HL-60 (cell line): ENCODE results near the gene CER1.

Experiments used
- DNase-seq, 2 experiments: peaks; one replicate each; pipeline ENCODE4 v3.0.0-alpha.2; 2010 to 2020; ENCODE audit warnings: low read depth in 1 of 2, low spot score in 1 of 2
- H3K27ac ChIP-seq: fragments of 250-450 bp; sonication (Bioruptor Pico); replicated peaks from 2 replicates; pipeline ENCODE4 v1.5.1; 2020; ENCODE audit warnings: mild to moderate bottlenecking, moderate library complexity
- H3K27me3 ChIP-seq: fragments of 250-450 bp; sonication (Bioruptor Pico); 2 replicates; pipeline ENCODE4 v1.5.1; 2021; ENCODE audit warnings: mild to moderate bottlenecking, moderate library complexity; ENCODE audit not compliant: insufficient read depth, poor library complexity, severe bottlenecking
- H3K4me3 ChIP-seq: replicated peaks from 2 replicates; pipeline ENCODE4 v1.5.1; 2011; ENCODE audit warnings: mild to moderate bottlenecking, control low read depth, low read length; ENCODE audit not compliant: insufficient read depth
- GABPA ChIP-seq: IDR thresholded peaks from 2 replicates; pipeline ENCODE4 v1.6.1; 2012; ENCODE audit warnings: low read depth
- POLR2AphosphoS5 ChIP-seq: IDR thresholded peaks from 2 replicates; pipeline ENCODE4 v1.6.1; 2012; ENCODE audit warnings: low read depth
- SPI1 ChIP-seq: IDR thresholded peaks from 2 replicates; pipeline ENCODE4 v1.6.1; 2012; ENCODE audit warnings: low read depth, mild to moderate bottlenecking, borderline replicate concordance
- TF ChIP-seq, protein P1 (sequence below): IDR thresholded peaks from 2 replicates; pipeline ENCODE4 v1.6.1; 2012; ENCODE audit warnings: low read depth; ENCODE audit not compliant: insufficient replicate concordance
- TF ChIP-seq, protein P2 (sequence below): IDR thresholded peaks from one replicate; pipeline ENCODE4 v1.5.1; 2011; ENCODE audit warnings: low read length, control low read depth, inconsistent platforms; ENCODE audit not compliant: insufficient read depth

The CER1 gene

GRCh38 chr9:14702200-14702720 lies 20.3 kb downstream of the CER1 start:
- TF ChIP-seq, protein P1, sequence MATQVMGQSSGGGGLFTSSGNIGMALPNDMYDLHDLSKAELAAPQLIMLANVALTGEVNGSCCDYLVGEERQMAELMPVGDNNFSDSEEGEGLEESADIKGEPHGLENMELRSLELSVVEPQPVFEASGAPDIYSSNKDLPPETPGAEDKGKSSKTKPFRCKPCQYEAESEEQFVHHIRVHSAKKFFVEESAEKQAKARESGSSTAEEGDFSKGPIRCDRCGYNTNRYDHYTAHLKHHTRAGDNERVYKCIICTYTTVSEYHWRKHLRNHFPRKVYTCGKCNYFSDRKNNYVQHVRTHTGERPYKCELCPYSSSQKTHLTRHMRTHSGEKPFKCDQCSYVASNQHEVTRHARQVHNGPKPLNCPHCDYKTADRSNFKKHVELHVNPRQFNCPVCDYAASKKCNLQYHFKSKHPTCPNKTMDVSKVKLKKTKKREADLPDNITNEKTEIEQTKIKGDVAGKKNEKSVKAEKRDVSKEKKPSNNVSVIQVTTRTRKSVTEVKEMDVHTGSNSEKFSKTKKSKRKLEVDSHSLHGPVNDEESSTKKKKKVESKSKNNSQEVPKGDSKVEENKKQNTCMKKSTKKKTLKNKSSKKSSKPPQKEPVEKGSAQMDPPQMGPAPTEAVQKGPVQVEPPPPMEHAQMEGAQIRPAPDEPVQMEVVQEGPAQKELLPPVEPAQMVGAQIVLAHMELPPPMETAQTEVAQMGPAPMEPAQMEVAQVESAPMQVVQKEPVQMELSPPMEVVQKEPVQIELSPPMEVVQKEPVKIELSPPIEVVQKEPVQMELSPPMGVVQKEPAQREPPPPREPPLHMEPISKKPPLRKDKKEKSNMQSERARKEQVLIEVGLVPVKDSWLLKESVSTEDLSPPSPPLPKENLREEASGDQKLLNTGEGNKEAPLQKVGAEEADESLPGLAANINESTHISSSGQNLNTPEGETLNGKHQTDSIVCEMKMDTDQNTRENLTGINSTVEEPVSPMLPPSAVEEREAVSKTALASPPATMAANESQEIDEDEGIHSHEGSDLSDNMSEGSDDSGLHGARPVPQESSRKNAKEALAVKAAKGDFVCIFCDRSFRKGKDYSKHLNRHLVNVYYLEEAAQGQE = no peak
- TF ChIP-seq POLR2AphosphoS5 (no peak), GABPA (no peak), SPI1 (no peak)
- TF ChIP-seq, protein P2, sequence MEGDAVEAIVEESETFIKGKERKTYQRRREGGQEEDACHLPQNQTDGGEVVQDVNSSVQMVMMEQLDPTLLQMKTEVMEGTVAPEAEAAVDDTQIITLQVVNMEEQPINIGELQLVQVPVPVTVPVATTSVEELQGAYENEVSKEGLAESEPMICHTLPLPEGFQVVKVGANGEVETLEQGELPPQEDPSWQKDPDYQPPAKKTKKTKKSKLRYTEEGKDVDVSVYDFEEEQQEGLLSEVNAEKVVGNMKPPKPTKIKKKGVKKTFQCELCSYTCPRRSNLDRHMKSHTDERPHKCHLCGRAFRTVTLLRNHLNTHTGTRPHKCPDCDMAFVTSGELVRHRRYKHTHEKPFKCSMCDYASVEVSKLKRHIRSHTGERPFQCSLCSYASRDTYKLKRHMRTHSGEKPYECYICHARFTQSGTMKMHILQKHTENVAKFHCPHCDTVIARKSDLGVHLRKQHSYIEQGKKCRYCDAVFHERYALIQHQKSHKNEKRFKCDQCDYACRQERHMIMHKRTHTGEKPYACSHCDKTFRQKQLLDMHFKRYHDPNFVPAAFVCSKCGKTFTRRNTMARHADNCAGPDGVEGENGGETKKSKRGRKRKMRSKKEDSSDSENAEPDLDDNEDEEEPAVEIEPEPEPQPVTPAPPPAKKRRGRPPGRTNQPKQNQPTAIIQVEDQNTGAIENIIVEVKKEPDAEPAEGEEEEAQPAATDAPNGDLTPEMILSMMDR = no peak
- Histone ChIP-seq H3K27me3 (no peaks in the 10 kb centered on the region), H3K27ac (no peak overlapping the region), H3K4me3 (no peak overlapping the region)
- no peak for DNase-seq

GRCh38 chr9:14693251-14693861 lies 29.2 kb downstream of the CER1 start, which contains the start of gene ZDHHC21:
TSS of gene ZDHHC21 (minus strand) at chr9:14693432. CDS start at chr9:14674340, 19,092 bp downstream.
- Histone ChIP-seq H3K27ac (peak within 1 kb of the TSS; percentile 45), H3K4me3 (peak within 1 kb of the TSS; percentile 73)
- TF ChIP-seq SPI1 = no peak
- peak; percentile 48; the same call in 1 of the 2 replicates for TF ChIP-seq GABPA
- TF ChIP-seq, protein P1 = peak; percentile 18
- TF ChIP-seq, protein P2 = no peak
- TF ChIP-seq POLR2AphosphoS5 = peak; percentile 36; the same call in 1 of the 2 replicates

GRCh38 chr9:14692470-14693250 lies 29.9 kb downstream of the CER1 start:
- no peaks in the 10 kb centered on the region for H3K27me3 ChIP-seq
- TF ChIP-seq GABPA (no peak), POLR2AphosphoS5 (no peak), SPI1 (no peak)
- TF ChIP-seq, protein P2 = no peak
- peak overlapping the region; percentile 73 for H3K4me3 ChIP-seq
- no peak overlapping the region for H3K27ac ChIP-seq
- DNase-seq = no peak

More at GRCh38 chr9:14693251-14693861, 29.2 kb downstream of the CER1 start, which contains the start of gene ZDHHC21:
- DNase-seq = peak; percentile 8 to 39
- H3K27me3 ChIP-seq = no peaks in the 10 kb centered on the region
